GM23338 (cell line): Measurements from ENCODE around the gene SYT2. TPM values are rescaled to one million over a fixed set of nuclear protein-coding genes. Genes with fewer than 3 reads are reported as not detected.

Source experiments
- ATAC-seq: fragments of 200-7000 bp; cut with Tn5 transposase; 3 replicates; pipeline ENCODE4 v1.9.1; 2020
- DNase-seq: peaks from one replicate; pipeline ENCODE4 v3.0.0-alpha.2; 2015; ENCODE audit warnings: low spot score
- H2AFZ ChIP-seq: fragments of 200-600 bp; sonication (generic); 2 replicates; pipeline ENCODE4 v1.8.0; 2016; ENCODE audit warnings: antibody characterized with exemption, mild to moderate bottlenecking, moderate library complexity
- H3F3A ChIP-seq: fragments of 200-600 bp; sonication (generic); replicated peaks from 2 replicates; pipeline ENCODE4 v1.8.0; 2017; ENCODE audit warnings: antibody characterized with exemption, mixed run types, low read depth
- H3K27ac ChIP-seq: fragments of 200-600 bp; sonication (generic); 2 replicates; pipeline ENCODE4 v1.6.1; 2016; ENCODE audit warnings: low read depth
- H3K27me3 ChIP-seq: fragments of 200-600 bp; sonication (generic); 2 replicates; pipeline ENCODE4 v1.8.0; 2016; ENCODE audit warnings: mild to moderate bottlenecking, mixed run types, moderate library complexity; ENCODE audit not compliant: insufficient read depth
- H3K36me3 ChIP-seq: fragments of 200-600 bp; sonication (generic); 2 replicates; pipeline ENCODE4 v1.8.0; 2016; ENCODE audit warnings: mild to moderate bottlenecking; ENCODE audit not compliant: insufficient read depth
- H3K4me1 ChIP-seq: fragments of 200-600 bp; sonication (generic); 2 replicates; pipeline ENCODE4 v1.8.0; 2016; ENCODE audit warnings: mild to moderate bottlenecking, moderate library complexity; ENCODE audit not compliant: insufficient read depth
- H3K4me2 ChIP-seq: fragments of 200-600 bp; sonication (generic); 2 replicates; pipeline ENCODE4 v1.7.1; 2017; ENCODE audit warnings: mixed run types
- H3K4me3 ChIP-seq: fragments of 200-600 bp; sonication (generic); 2 replicates; pipeline ENCODE4 v1.6.1; 2016; ENCODE audit warnings: mixed run types
- H3K79me2 ChIP-seq: fragments of 200-600 bp; sonication (generic); replicated peaks from 2 replicates; pipeline ENCODE4 v1.8.0; 2017; ENCODE audit warnings: mild to moderate bottlenecking; ENCODE audit not compliant: insufficient read depth
- H3K9me2 ChIP-seq: fragments of 200-600 bp; sonication (generic); 2 replicates; pipeline ENCODE4 v1.8.0; 2017; ENCODE audit not compliant: insufficient read depth
- H4K20me1 ChIP-seq: fragments of 200-600 bp; sonication (generic); replicated peaks from 2 replicates; pipeline ENCODE4 v1.8.0; 2017; ENCODE audit warnings: mild to moderate bottlenecking; ENCODE audit not compliant: insufficient read depth
- H3K27ac Mint-ChIP-seq: 2 replicates; pipeline ENCODE4 v1.8.0; 2020; ENCODE audit warnings: inconsistent platforms, mild to moderate bottlenecking, moderate library complexity, mixed read lengths
- H3K27me3 Mint-ChIP-seq: 3 replicates; pipeline ENCODE4 v1.8.0; 2022; ENCODE audit warnings: low read depth, mild to moderate bottlenecking, moderate library complexity, mixed read lengths, inconsistent platforms; ENCODE audit not compliant: insufficient read depth, poor library complexity
- H3K36me3 Mint-ChIP-seq: 3 replicates; pipeline ENCODE4 v1.8.0; 2021; ENCODE audit warnings: low read depth, mild to moderate bottlenecking, inconsistent platforms, moderate library complexity, mixed read lengths
- H3K4me1 Mint-ChIP-seq: 3 replicates; pipeline ENCODE4 v1.8.0; 2020; ENCODE audit warnings: mild to moderate bottlenecking, inconsistent platforms, mixed read lengths
- H3K4me3 Mint-ChIP-seq: 3 replicates; pipeline ENCODE4 v1.8.0; 2021; ENCODE audit warnings: moderate library complexity, mild to moderate bottlenecking, inconsistent platforms, mixed read lengths
- H3K9me3 Mint-ChIP-seq: 3 replicates; pipeline ENCODE4 v1.8.0; 2020; ENCODE audit warnings: moderate library complexity, mild to moderate bottlenecking, inconsistent platforms, mixed read lengths
- ETS1 ChIP-seq: IDR thresholded peaks from 2 replicates; pipeline ENCODE4 v1.6.1; 2016; ENCODE audit warnings: antibody characterized with exemption
- EZH2 ChIP-seq: fragments of 200-600 bp; sonication (generic); IDR thresholded peaks from one replicate; pipeline ENCODE4 v1.8.0; 2017; ENCODE audit warnings: antibody characterized with exemption, mild to moderate bottlenecking, low read depth; ENCODE audit not compliant: unreplicated experiment
- JUNB ChIP-seq: IDR thresholded peaks from one replicate; pipeline ENCODE4 v1.6.1; 2016; ENCODE audit warnings: antibody characterized with exemption; ENCODE audit not compliant: unreplicated experiment
- NANOG ChIP-seq: IDR thresholded peaks from 2 replicates; pipeline ENCODE4 v1.6.1; 2016; ENCODE audit warnings: antibody characterized with exemption, borderline replicate concordance
- REST ChIP-seq: IDR thresholded peaks from one replicate; pipeline ENCODE4 v1.6.1; 2018; ENCODE audit warnings: antibody characterized with exemption; ENCODE audit not compliant: unreplicated experiment
- STAT1 ChIP-seq: IDR thresholded peaks from one replicate; pipeline ENCODE4 v1.6.1; 2016; ENCODE audit warnings: antibody characterized with exemption; ENCODE audit not compliant: unreplicated experiment
- ZNF114 ChIP-seq: fragments of 250-450 bp; sonication (Bioruptor Pico); IDR thresholded peaks from 2 replicates; pipeline ENCODE4 v1.5.0; 2020; ENCODE audit warnings: mild to moderate bottlenecking, moderate library complexity
- ZNF331 ChIP-seq: fragments of 250-450 bp; sonication (Bioruptor Pico); IDR thresholded peaks from 2 replicates; pipeline ENCODE4 v1.5.0; 2020; ENCODE audit warnings: low read depth, mild to moderate bottlenecking, moderate library complexity
- ZNF462 ChIP-seq: fragments of 250-450 bp; sonication (Bioruptor Pico); IDR thresholded peaks from 2 replicates; pipeline ENCODE4 v1.5.0; 2020; ENCODE audit warnings: mild to moderate bottlenecking, moderate library complexity
- polyA plus RNA-seq: library from polyadenylated mRNA; unstranded; fragments of >200 nt; fragmentation: Nextera tagmentation; extraction: Ambion mirVana; gene quantifications from 2 replicates; pipeline ENCODE4 v1.2.1, GENCODE V29; 2016
- total RNA-seq: library from RNA; depleted of rRNA; stranded (reverse); fragments of >200 nt; shearing (Covaris generic); gene quantifications from 2 replicates; pipeline ENCODE4 v1.2.3, GENCODE V29; 2014

SYT2 gene
- total and polyA plus RNA-seq, 2 experiments from 2014 or later: 2.4 to 12.5 TPM

GRCh38 chr1:202586018-202586821 lies 124.0 kb downstream of the SYT2 start:
- Mint-ChIP-seq H3K27me3 (peaks cover 2% of the 10 kb centered on the region), H3K27ac (no peak overlapping the region), H3K36me3 (no peaks in the 10 kb centered on the region), H3K4me3 (no peak overlapping the region), H3K4me1 (no peaks in the 10 kb centered on the region), H3K9me3 (no peaks in the 10 kb centered on the region)
- Histone ChIP-seq H3K36me3 (no peaks in the 10 kb centered on the region), H3K79me2 (no peaks in the 10 kb centered on the region), H3K4me1 (no peaks in the 10 kb centered on the region), H3K27me3 (no peaks in the 10 kb centered on the region), H4K20me1 (no peaks in the 10 kb centered on the region), H3F3A (no peaks in the 10 kb centered on the region), H2AFZ (no peak overlapping the region), H3K9me2 (0 out of 2 replicates have a peak, but pooled peaks cover 4% of the 10 kb centered on the region), H3K4me3 (no peak overlapping the region), H3K27ac (no peak overlapping the region), H3K4me2 (no peak overlapping the region)
- DNase-seq: no peak
- TF ChIP-seq JUNB: no peak
- no peak for ATAC-seq

GRCh38 chr1:202585590-202585933 lies 124.7 kb downstream of the SYT2 start:
- Histone ChIP-seq H4K20me1 (no peaks in the 10 kb centered on the region), H3K9me2 (0 out of 2 replicates have a peak, but pooled peaks cover 4% of the 10 kb centered on the region), H3F3A (no peaks in the 10 kb centered on the region), H3K4me2 (no peak overlapping the region), H3K79me2 (no peaks in the 10 kb centered on the region), H3K27me3 (no peaks in the 10 kb centered on the region), H3K27ac (no peak overlapping the region), H2AFZ (no peak overlapping the region), H3K4me1 (no peaks in the 10 kb centered on the region), H3K36me3 (no peaks in the 10 kb centered on the region), H3K4me3 (no peak overlapping the region)
- Mint-ChIP-seq H3K27me3 (peaks cover 2% of the 10 kb centered on the region), H3K4me3 (no peak overlapping the region), H3K36me3 (peaks cover 3% of the 10 kb centered on the region; the same call in 1 of the 3 replicates), H3K27ac (no peak overlapping the region), H3K4me1 (no peaks in the 10 kb centered on the region), H3K9me3 (no peaks in the 10 kb centered on the region)
- DNase-seq (no peak), ATAC-seq (no peak)
- TF ChIP-seq NANOG (no peak), ZNF331 (CRISPR knock-in tag) (no peak), ZNF114 (no peak), ZNF462 (CRISPR knock-in tag) (no peak), STAT1 (no peak), REST (no peak), EZH2 (no peak), ETS1 (no peak), JUNB (no peak)
